Activated T-helper 9 cell treated with anti-CD3 and anti-CD28 coated beads, Interleukin-2, amount 50 U/mL, for 16 hours (primary cell): ENCODE measurements around the gene P2RY13.

Source experiments
- DNase-seq: peaks from one replicate; pipeline ENCODE4 v3.0.0-alpha.2; 2020; ENCODE audit warnings: low read depth

Gene P2RY13

DNA sequence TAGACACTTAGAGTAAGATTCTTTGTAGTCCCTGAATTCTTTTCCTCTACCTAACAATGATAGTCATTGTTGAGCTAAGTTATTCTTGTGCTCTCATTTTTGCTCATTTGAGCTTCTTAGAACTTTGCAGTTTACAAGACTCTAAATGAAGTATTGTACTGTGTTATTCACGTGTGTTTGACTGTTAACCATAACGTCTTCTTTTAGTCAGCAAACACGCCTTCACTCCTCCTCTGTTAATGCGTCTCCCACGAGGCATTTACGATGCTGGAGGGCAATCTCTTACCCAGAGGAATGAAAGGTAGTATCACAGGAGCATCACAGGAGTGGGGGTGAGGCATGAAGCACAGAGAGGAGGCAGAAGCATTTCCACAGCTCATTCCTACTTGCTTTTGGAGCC is 36.2 kb downstream of the P2RY13 start:
- DNase-seq, result no peak

DNA sequence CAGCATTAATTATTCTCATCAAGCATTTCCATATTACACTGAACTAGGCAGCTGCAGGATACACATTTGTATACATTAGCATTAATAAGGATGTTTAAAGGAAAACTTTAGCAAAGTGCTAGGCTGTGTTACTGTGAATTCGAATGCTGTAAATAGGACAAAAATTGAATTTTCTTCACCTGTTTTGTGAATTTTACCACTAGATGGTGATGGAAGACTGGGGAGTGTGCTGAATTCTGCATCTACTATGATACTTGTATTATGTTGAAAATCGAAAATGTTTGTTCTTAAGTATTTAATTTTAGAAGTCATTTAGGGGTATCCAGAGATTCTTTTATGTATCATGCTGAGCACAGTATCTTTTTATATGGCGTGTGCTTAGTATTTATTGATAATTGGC is 38.7 kb downstream of the P2RY13 start:
- DNase-seq, result no peak

DNA sequence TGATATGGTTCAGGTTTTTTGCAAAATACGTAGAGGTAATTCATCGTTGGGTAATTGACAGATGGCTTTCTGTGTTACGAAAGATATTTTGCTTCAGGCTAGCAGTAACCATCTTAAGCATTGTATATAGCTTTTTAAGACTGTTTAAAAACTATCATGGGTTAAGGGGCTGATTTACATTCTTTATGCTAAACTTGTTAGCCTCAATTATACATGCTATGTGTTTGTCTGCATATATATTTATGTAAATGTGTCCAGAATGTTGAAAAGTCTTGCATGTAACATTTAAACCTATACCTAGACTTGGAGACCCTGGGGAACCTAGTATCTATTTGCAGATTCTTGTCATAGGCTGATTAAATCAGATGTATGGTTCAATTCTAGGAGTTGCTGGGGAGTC is 39.9 kb downstream of the P2RY13 start:
- no peak for DNase-seq

- DNase-seq, result no peak
Observed at GRCh38 chr3:151285940-151286339, 43.4 kb downstream of the P2RY13 start.

DNA sequence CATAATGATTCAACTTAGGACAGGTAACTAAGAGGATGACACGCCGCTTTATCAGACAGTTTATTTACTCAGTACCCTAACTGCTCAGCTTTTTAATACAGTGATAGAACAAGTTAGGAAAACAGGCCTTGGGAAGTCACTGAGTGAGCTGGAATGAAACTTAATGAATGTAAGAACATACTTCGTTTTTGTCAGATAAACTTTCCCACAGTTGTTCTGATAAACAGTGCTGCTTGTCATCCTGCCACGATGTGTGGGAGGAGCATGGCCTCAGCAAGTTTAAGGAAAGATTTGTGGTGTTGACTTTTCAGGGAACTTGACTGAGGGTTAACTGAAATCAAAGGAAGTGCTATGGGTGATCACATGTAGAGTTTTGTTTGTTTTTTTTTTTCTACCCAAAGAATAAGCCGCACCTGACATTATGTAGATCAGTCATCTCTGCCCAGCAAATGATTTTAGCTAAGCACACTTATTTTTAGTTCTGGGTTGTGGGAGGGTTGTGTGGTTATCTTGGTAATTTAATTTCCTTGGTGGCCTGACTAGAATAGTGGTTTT is 45.4 kb downstream of the P2RY13 start:
- DNase-seq, result no peak

DNA sequence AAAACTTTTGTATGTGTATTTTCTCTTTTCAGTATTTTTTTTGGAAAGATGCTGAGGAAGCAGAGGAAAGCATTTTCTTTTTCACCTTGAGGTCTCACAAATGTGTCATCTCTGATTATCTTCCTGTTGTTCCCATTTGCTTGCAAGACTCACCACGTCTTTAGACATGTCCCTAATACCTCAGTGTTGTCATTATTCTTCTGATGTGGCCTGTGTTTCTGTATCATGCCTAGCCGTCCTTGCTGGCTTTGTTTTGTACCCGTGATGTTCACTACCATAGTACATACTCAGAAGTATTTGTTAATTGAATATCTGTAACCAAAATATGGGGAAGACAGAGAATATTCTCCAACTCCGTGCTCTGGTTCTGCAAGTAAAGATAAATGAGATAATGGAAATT is 46.0 kb downstream of the P2RY13 start:
- no peak for DNase-seq

- no peak for DNase-seq
Observed at GRCh38 chr3:151282921-151283320, 46.4 kb downstream of the P2RY13 start.

GRCh38 chr3:151281671-151282324 is 47.6 kb downstream of the P2RY13 start:
- DNase-seq, result no peak

DNA sequence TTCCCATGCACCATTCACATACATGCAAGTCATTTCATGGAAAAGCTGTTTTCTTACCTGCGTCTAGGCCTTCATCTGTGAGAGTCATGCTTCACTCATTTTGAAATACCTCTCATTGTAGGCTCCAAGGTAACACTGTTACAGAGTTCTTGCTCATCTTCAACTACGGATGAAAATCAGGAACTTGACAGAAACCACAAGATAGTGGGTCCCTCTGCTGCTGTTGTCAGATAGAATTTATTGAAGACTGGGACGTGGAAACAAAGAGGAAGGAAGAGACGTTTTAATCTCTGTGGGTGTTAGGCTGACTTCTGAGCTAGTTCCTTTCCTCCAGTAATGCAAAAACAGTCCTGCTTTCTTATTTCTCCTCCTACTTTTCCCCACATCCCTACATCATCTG is 51.1 kb downstream of the P2RY13 start, which contains the start of gene P2RY14:
TSS of gene P2RY14 (minus strand) at position 313 of the 400 bp plus-strand sequence. CDS start 64,226 bp downstream, outside the sequence.
- DNase-seq, result no peak

- peak; percentile 9 for DNase-seq
Observed at GRCh38 chr3:151276687-151277042, 52.7 kb downstream of the P2RY13 start.
